Left lung (tissue), 10 donors: ENCODE data around the gene C1GALT1. TPM values are rescaled to one million over a fixed set of nuclear protein-coding genes. Genes with fewer than 3 reads are reported as not detected.

Experiments used
- ATAC-seq: fragments of 200-7000 bp; cut with Tn5 transposase; one replicate; pipeline ENCODE4 v1.9.1; 2020; ENCODE audit warnings: moderate library complexity
- DNase-seq, 4 donors: peaks; one replicate each; pipeline ENCODE4 v3.0.0-alpha.2; 2013 to 2020
- H3K27ac ChIP-seq, 2 donors: fragments of 200-600 bp; sonication (generic) in 1 of 2; one replicate each; pipeline versions ENCODE4 v1.5.0 to v1.8.0; 2020 to 2021
- H3K27me3 ChIP-seq, 2 donors: fragments of 200-600 bp; sonication (generic) in 1 of 2; one replicate each; pipeline versions ENCODE4 v1.5.0 to v1.8.0; 2020 to 2021
- H3K36me3 ChIP-seq, 2 donors: fragments of 200-600 bp; sonication (generic) in 1 of 2; one replicate each; pipeline versions ENCODE4 v1.5.0 to v1.8.0; 2020 to 2021
- H3K4me1 ChIP-seq, 2 donors: fragments of 200-600 bp; one replicate each; pipeline ENCODE4 v1.8.0; 2021
- H3K4me3 ChIP-seq, 2 donors: fragments of 200-600 bp; sonication (generic) in 1 of 2; one replicate each; pipeline versions ENCODE4 v1.5.0 to v1.8.0; 2020 to 2021; ENCODE audit warnings: mild to moderate bottlenecking in 1 of 2
- H3K9me3 ChIP-seq, 2 donors: fragments of 200-600 bp; sonication (generic) in 1 of 2; one replicate each; pipeline versions ENCODE4 v1.5.0 to v1.8.0; 2020 to 2021
- CTCF ChIP-seq, 2 donors: fragments of 200-600 bp; sonication (generic) in 1 of 2; IDR thresholded peaks; one replicate each; pipeline versions ENCODE4 v1.5.0 to v1.8.0; 2021; ENCODE audit warnings: antibody characterized with exemption in 2 of 2
- intact Hi-C, 2 donors: fragments of 100-400 bp; cut with DNase I; formaldehyde crosslinking; loops; one replicate each; pipeline versions ENCODE4 v1.11.2 to v1.14.2; 2022
- polyA plus RNA-seq, 6 donors: library from polyadenylated mRNA; unstranded; fragments of 120-200 nt; gene quantifications; one replicate each; pipeline ENCODE4 v1.2.1, GENCODE V29; 2013; ENCODE audit not compliant: insufficient read length in 6 of 6
- total RNA-seq, 2 donors: library from RNA; stranded (reverse); fragmentation: NEBNext Ultra II Directional; extraction: Animal tissue kit (Norgen Biotek cat#: 25700); gene quantifications; one replicate each; pipeline ENCODE4 v1.2.1, GENCODE V29; 2021
- donor health status: DM: no; HTN: yes; CAD: no.
- donor health status: DM: no; HTN: no; CAD: no.

Gene C1GALT1
- total and polyA plus RNA-seq, 8 donors = 14.0 to 39.3 (median 24.7) TPM

DNA sequence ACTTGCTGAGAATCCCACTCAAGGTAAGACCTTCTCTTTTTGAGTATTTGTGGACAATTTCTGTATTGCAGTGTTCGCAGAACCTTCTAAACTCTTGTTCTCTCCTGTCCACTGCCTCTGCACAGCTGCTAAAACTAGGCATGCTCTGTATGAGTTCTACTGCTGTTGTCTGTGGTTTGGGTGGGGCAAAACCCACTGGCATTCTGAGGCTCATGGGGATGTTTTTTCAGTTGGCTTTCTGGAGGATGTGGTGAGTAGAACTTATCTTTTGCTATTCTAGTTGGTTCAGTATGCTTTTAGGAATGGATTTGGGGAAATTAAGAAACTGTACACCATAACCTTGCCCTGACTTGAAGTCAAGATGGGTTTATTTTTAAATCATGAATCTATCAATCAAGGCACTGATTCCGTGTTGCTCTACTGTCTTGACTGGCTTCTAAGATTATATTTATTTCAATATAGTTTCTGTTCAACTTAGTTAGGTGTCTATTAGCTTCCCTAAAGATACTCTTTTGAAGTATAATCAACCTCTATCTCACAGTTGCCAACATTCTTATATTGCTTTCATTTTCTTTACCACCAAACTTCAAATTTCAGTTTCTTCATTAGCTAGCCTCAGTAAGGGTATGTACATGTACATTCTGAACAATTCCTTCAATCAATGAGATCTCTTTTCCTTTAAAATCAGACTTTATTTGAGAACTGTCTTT lies 25.0 kb upstream of the C1GALT1 start:
- Histone ChIP-seq H3K27me3 (no peaks in the 10 kb centered on the region), H3K27ac (peak overlapping the region in 1 of 2 donors; percentile 34), H3K36me3 (no peaks in the 10 kb centered on the region), H3K9me3 (peaks cover 0 to 8% of the 10 kb centered on the region in 2 donors), H3K4me3 (no peak overlapping the region), H3K4me1 (peaks cover 0 to 25% of the 10 kb centered on the region in 2 donors)
- DNase-seq (no peak), ATAC-seq (peak; percentile 37)
- no peak for TF ChIP-seq CTCF (IDR thresholded peaks at IDR 0.05)
- intact Hi-C loops = no loop called here

GRCh38 chr7:7157887-7158271 lies 24.5 kb upstream of the C1GALT1 start:
- intact Hi-C loops = no loop called here
- no peak for ATAC-seq

GRCh38 chr7:7159063-7159658 lies 23.2 kb upstream of the C1GALT1 start:
- Histone ChIP-seq H3K27ac (no peak overlapping the region), H3K9me3 (peaks cover 0 to 4% of the 10 kb centered on the region in 2 donors), H3K4me1 (peaks cover 0 to 25% of the 10 kb centered on the region in 2 donors), H3K36me3 (no peaks in the 10 kb centered on the region), H3K4me3 (no peak overlapping the region), H3K27me3 (no peaks in the 10 kb centered on the region)
- intact Hi-C loops = no loop called here
- ATAC-seq (no peak), DNase-seq (no peak)
- no peak for TF ChIP-seq CTCF (IDR thresholded peaks at IDR 0.05)

More at GRCh38 chr7:7157887-7158271, 24.5 kb upstream of the C1GALT1 start:
- H3K9me3 ChIP-seq = peaks cover 0 to 8% of the 10 kb centered on the region in 2 donors
- no peak for DNase-seq
- H3K27ac ChIP-seq = peak overlapping the region in 1 of 2 donors; percentile 34
- no peaks in the 10 kb centered on the region for H3K36me3 ChIP-seq
- H3K4me3 ChIP-seq = no peak overlapping the region
- no peaks in the 10 kb centered on the region for H3K27me3 ChIP-seq
- no peak for TF ChIP-seq CTCF (IDR thresholded peaks at IDR 0.05)
- H3K4me1 ChIP-seq = peaks cover 0 to 25% of the 10 kb centered on the region in 2 donors

- Histone ChIP-seq H3K9me3 (no peaks in the 10 kb centered on the region), H3K27ac (no peak overlapping the region), H3K36me3 (no peaks in the 10 kb centered on the region), H3K4me3 (no peak overlapping the region), H3K4me1 (peaks cover 0 to 4% of the 10 kb centered on the region in 2 donors), H3K27me3 (no peaks in the 10 kb centered on the region)
- DNase-seq (no peak), ATAC-seq (no peak)
- TF ChIP-seq CTCF (IDR thresholded peaks at IDR 0.05) = no peak
- intact Hi-C loops = no loop called here
These were observed 17.8 kb upstream of the C1GALT1 start for GRCh38 chr7:7164591-7164990.

DNA sequence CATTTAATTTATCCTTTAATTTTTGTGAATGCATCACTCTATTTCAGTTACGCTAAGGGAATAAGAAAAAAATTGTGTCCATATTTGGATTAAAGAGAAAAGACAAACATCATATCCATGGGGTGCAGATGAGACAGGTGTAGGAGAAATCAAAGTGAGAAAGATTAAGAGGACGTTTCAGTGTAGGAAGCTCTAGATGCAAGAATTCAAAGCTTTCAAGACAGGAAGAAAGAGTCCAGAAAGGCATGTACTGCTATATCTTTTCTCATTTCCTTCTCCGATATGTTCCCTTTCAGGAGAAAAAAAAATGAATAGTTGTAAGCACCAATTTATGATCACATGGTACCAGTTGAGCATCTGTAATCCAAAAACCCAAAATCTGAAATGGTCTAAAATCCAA lies 17.0 kb upstream of the C1GALT1 start:
- intact Hi-C loops = no loop called here
- H3K9me3 ChIP-seq = no peaks in the 10 kb centered on the region
- no peaks in the 10 kb centered on the region for H3K36me3 ChIP-seq
- DNase-seq (no peak), ATAC-seq (no peak)
- H3K27me3 ChIP-seq = no peaks in the 10 kb centered on the region
- H3K27ac ChIP-seq = no peak overlapping the region
- no peak overlapping the region for H3K4me3 ChIP-seq
- no peak for TF ChIP-seq CTCF (IDR thresholded peaks at IDR 0.05)
- no peaks in the 10 kb centered on the region for H3K4me1 ChIP-seq
